Central memory CD4-positive, alpha-beta T cell (primary cell): ENCODE measurements around the gene WIZ.

Experiments
- DNase-seq: peaks from one replicate; pipeline ENCODE4 v3.0.0; 2022

The WIZ gene

GRCh38 chr19:15371786-15372380 is 77.9 kb downstream of the WIZ start:
- DNase-seq, result no peak

GRCh38 chr19:15371119-15371518 is 78.6 kb downstream of the WIZ start:
- no peak for DNase-seq
